Breast epithelium (tissue), 4 donors: ENCODE data around the gene HSP90AB1. TPM values are rescaled to one million over a fixed set of nuclear protein-coding genes. Genes with fewer than 3 reads are reported as not detected.

Experiments
- DNase-seq, 2 donors: peaks; one replicate each; pipeline ENCODE4 v3.0.0-alpha.2; 2019; ENCODE audit warnings: low spot score in 2 of 2
- H3K27ac ChIP-seq, 2 donors: fragments of 200-600 bp; sonication (generic) in 1 of 2; one replicate each; pipeline ENCODE4 v1.5.1; 2016 to 2019; ENCODE audit warnings: mild to moderate bottlenecking in 1 of 2
- H3K27me3 ChIP-seq, 2 donors: fragments of 200-600 bp; sonication (generic) in 1 of 2; one replicate each; pipeline versions ENCODE4 v1.5.1 to v1.6.0; 2017 to 2019; ENCODE audit warnings: control low read depth in 1 of 2, mild to moderate bottlenecking in 1 of 2
- H3K36me3 ChIP-seq: fragments of 200-600 bp; one replicate; pipeline ENCODE4 v1.5.1; 2019
- H3K4me1 ChIP-seq, 2 donors: fragments of 200-600 bp; sonication (generic); one replicate each; pipeline ENCODE4 v1.5.1; 2016 to 2019; ENCODE audit warnings: control low read depth in 1 of 2
- H3K4me3 ChIP-seq, 3 donors: fragments of 200-600 bp; sonication (generic); 1 replicate in 2 of 3; 2 replicates in 1 of 3; pipeline ENCODE4 v1.5.1; 2016 to 2019; ENCODE audit warnings: mild to moderate bottlenecking in 3 of 3, moderate library complexity in 2 of 3
- H3K9me3 ChIP-seq, 2 donors: fragments of 200-600 bp; sonication (generic) in 1 of 2; one replicate each; pipeline ENCODE4 v1.5.1; 2016 to 2019; ENCODE audit warnings: control low read depth in 1 of 2
- CTCF ChIP-seq, 3 donors: fragments of 450-650 bp; IDR thresholded peaks; one replicate each; pipeline ENCODE4 v1.5.1; 2016 to 2017; ENCODE audit warnings: antibody characterized with exemption in 3 of 3, mild to moderate bottlenecking in 3 of 3, moderate library complexity in 3 of 3
- POLR2A ChIP-seq: fragments of 450-650 bp; IDR thresholded peaks from one replicate; pipeline ENCODE4 v1.6.1; 2016; ENCODE audit warnings: antibody characterized with exemption, mild to moderate bottlenecking, moderate library complexity
- POLR2AphosphoS5 ChIP-seq, 3 donors: sonication (generic); formaldehyde crosslinking; IDR thresholded peaks; one replicate each; pipeline ENCODE4 v1.6.1; 2017; ENCODE audit warnings: antibody characterized with exemption in 3 of 3
- intact Hi-C: fragments of 100-400 bp; cut with DNase I; formaldehyde crosslinking; loops from one replicate; pipeline ENCODE4 v1.15.1; 2023; ENCODE audit warnings: low total_unique reads
- total RNA-seq, 3 donors: library from RNA; depleted of rRNA; stranded (reverse); fragments of >200 nt; gene quantifications; one replicate each; pipeline ENCODE4 v1.1.0, GENCODE V29; 2016

The HSP90AB1 gene
- total RNA-seq, 3 donors from 2014 or later, result 643 to 810 (median 662) TPM

GRCh38 chr6:44256775-44257024 lies 9.8 kb downstream of the HSP90AB1 start:
- H3K9me3 ChIP-seq, result no peaks in the 10 kb centered on the region
- DNase-seq, result no peak
- no peaks in the 10 kb centered on the region for H3K36me3 ChIP-seq
- peaks cover 6 to 10% of the 10 kb centered on the region in 2 donors for H3K4me1 ChIP-seq
- H3K4me3 ChIP-seq, result peak overlapping the region; percentile 82 to 100 (median 95)
- H3K27me3 ChIP-seq, result no peaks in the 10 kb centered on the region
- no peak for TF ChIP-seq POLR2A
- no peak for TF ChIP-seq POLR2AphosphoS5 (IDR thresholded peaks at IDR 0.05)
- no peak for TF ChIP-seq CTCF (IDR thresholded peaks at IDR 0.05)
- intact Hi-C loops, result no loop called here
- H3K27ac ChIP-seq, result peak overlapping the region; percentile 93 to 98

DNA sequence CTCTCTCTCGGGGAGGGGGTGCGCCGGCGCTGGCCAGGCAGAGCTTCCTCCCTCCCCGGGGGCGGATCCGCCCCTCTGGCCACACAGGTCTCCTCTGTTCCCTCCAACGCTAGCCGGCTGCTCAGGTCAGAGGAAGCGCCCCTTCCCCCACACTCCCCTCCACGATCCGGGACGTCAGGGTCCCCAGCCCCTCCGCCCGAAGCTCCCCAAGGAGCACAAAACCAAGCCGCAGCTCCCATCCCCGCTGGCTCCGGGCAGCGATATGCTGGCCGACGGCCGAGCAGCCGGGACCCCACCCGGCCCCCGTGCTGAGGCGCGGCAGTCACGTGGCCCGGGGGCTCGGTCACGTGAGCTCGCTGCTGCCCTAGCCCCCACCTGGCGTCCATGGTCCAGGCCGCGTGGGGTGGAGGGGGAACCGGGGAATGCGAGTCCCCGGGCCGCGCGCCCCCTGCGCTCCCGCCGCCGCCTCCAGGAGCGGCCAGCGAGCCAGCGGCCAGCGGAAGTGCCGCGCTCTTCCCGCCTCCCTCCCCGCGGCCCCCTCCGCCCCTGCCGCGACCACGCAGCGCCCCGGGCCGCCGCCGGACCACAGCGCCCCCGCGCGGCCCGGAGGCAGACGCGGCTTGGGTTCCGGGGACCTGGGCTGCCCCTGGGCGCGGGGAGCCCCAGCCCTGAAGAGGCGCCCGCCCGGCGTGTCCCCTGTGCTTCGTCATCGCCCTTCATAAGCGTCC lies 10.3 kb downstream of the HSP90AB1 start, which contains the start of gene SLC35B2:
Gene SLC35B2 (minus strand): TSS at position 504 of the 728 bp plus-strand sequence. CDS start 118 bp downstream, at position 386.
- no peaks in the 10 kb centered on the region for H3K9me3 ChIP-seq
- peak; percentile 65 to 67 for DNase-seq
- intact Hi-C loops, result no loop called here
- H3K27me3 ChIP-seq, result no peaks in the 10 kb centered on the region
- no peaks in the 10 kb centered on the region for H3K36me3 ChIP-seq
- H3K4me3 ChIP-seq, result peak within 1 kb of the TSS; percentile 82 to 100 (median 95)
- TF ChIP-seq POLR2A (no peak), CTCF (IDR thresholded peaks at IDR 0.05) (peak in 1 of 3 donors; percentile 74), POLR2AphosphoS5 (IDR thresholded peaks at IDR 0.05) (peak in 2 of 3 donors; percentile 26 to 67)
- peak within 1 kb of the TSS; percentile 93 to 98 for H3K27ac ChIP-seq
- peaks cover 6 to 10% of the 10 kb centered on the region in 2 donors for H3K4me1 ChIP-seq

- Histone ChIP-seq H3K36me3 (no peaks in the 10 kb centered on the region), H3K4me1 (peaks cover 7 to 15% of the 10 kb centered on the region in 2 donors), H3K27me3 (no peaks in the 10 kb centered on the region), H3K4me3 (peak overlapping the region; percentile 82 to 100 (median 95)), H3K27ac (peak overlapping the region; percentile 93 to 98), H3K9me3 (no peaks in the 10 kb centered on the region)
- no peak for TF ChIP-seq POLR2A
- TF ChIP-seq CTCF (IDR thresholded peaks at IDR 0.05), result peak in 1 of 3 donors; percentile 25
- no peak for DNase-seq
- intact Hi-C loops, result no loop called here
Measured at GRCh38 chr6:44257753-44258324, 10.9 kb downstream of the HSP90AB1 start.

DNA sequence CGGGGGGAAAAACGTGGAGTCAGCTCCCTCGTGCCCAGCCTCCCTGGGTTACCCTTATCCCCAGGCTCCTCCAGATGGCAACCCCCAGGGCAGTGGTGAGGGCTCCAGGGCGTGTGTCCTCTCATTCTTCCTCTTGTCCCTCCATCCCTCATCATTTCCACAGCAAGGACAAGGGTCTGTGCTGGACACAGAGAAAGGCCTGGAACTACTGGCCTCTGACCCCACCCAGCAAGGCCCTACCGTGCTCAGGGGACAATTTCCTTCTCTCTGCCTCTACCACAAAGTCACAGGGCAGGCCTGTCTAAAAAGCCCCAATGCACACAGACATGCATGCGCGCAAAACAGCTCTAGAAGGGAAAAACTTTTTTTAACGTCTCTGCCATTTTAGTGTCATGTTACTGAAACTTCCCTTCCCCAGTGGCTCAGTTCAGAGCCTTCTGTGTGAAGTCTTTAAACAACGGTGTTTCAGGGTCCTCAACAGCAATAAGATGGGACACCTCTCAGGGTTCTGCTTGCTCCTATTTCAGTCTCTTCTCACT lies 11.5 kb downstream of the HSP90AB1 start:
- intact Hi-C loops, result no loop called here
- Histone ChIP-seq H3K9me3 (no peaks in the 10 kb centered on the region), H3K4me1 (peaks cover 11 to 20% of the 10 kb centered on the region in 2 donors), H3K27ac (peak overlapping the region; percentile 93 to 98), H3K4me3 (no peak overlapping the region), H3K36me3 (no peaks in the 10 kb centered on the region), H3K27me3 (no peaks in the 10 kb centered on the region)
- DNase-seq, result no peak
- TF ChIP-seq POLR2AphosphoS5 (IDR thresholded peaks at IDR 0.05) (no peak), POLR2A (no peak), CTCF (IDR thresholded peaks at IDR 0.05) (no peak)

GRCh38 chr6:44258921-44259320 lies 12.0 kb downstream of the HSP90AB1 start:
- intact Hi-C loops, result no loop called here
- H3K4me3 ChIP-seq, result no peak overlapping the region
- H3K9me3 ChIP-seq, result no peaks in the 10 kb centered on the region
- H3K4me1 ChIP-seq, result peaks cover 13 to 24% of the 10 kb centered on the region in 2 donors
- TF ChIP-seq POLR2A (no peak), POLR2AphosphoS5 (IDR thresholded peaks at IDR 0.05) (no peak), CTCF (IDR thresholded peaks at IDR 0.05) (no peak)
- no peaks in the 10 kb centered on the region for H3K27me3 ChIP-seq
- H3K36me3 ChIP-seq, result no peaks in the 10 kb centered on the region
- DNase-seq, result no peak
- no peak overlapping the region for H3K27ac ChIP-seq
